Neural crest cell (in vitro differentiated cells): ENCODE results near the gene NFATC1. TPM values are rescaled to one million over a fixed set of nuclear protein-coding genes. Genes with fewer than 3 reads are reported as not detected.

Source experiments
- DNase-seq: peaks from one replicate; pipeline ENCODE4 v3.0.0; 2021; ENCODE audit warnings: low read depth, mixed read lengths, low spot score
- H3K27ac Mint-ChIP-seq: one replicate; pipeline ENCODE4 v1.8.0; 2021; ENCODE audit warnings: mild to moderate bottlenecking, mixed read lengths; ENCODE audit not compliant: unreplicated experiment
- H3K27me3 Mint-ChIP-seq: 2 replicates; pipeline ENCODE4 v1.8.0; 2021; ENCODE audit warnings: low read depth, mild to moderate bottlenecking, mixed read lengths
- H3K36me3 Mint-ChIP-seq: 2 replicates; pipeline ENCODE4 v1.8.0; 2021; ENCODE audit warnings: low read depth, mild to moderate bottlenecking, mixed read lengths
- H3K4me1 Mint-ChIP-seq: 2 replicates; pipeline ENCODE4 v1.8.0; 2021; ENCODE audit warnings: mixed read lengths
- H3K4me3 Mint-ChIP-seq: one replicate; pipeline ENCODE4 v1.8.0; 2021; ENCODE audit warnings: mild to moderate bottlenecking, mixed read lengths
- H3K9me3 Mint-ChIP-seq: 2 replicates; pipeline ENCODE4 v1.8.0; 2021; ENCODE audit warnings: mixed read lengths
- total RNA-seq: library from RNA; stranded (reverse); gene quantifications from 2 replicates; pipeline ENCODE4 v1.2.1, GENCODE V29; 2021
- TF ChIP-seq, protein P1 (sequence below): fragments of 200-600 bp; sonication (generic); conservative IDR thresholded peaks from 2 replicates; pipeline ENCODE4 v1.5.0; 2021; ENCODE audit warnings: antibody characterized with exemption, mild to moderate bottlenecking

NFATC1 gene
- total RNA-seq, 1 donor from 2014 or later: 2.4 TPM

DNA sequence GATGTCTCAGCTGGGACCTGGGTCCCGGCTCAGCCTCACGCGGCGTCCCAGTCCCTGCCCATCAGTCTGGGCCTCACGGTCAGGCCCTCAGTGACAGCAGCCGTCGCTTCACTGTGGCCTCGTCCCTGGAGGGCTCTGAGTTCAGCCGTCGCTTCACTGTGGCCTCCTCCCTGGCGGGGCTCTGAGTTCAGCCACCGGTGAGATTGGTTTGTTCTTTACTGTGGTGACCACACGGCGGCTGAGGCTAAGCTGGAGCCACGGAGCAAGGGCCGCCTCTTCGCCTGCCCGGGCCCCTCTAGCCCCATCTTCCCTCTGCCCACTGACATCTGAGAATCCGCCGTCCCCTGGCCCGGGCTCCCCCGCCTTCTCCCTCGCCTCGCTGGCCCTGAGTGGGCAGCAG, 51.2 kb downstream of the NFATC1 start:
- TF ChIP-seq, protein P1, sequence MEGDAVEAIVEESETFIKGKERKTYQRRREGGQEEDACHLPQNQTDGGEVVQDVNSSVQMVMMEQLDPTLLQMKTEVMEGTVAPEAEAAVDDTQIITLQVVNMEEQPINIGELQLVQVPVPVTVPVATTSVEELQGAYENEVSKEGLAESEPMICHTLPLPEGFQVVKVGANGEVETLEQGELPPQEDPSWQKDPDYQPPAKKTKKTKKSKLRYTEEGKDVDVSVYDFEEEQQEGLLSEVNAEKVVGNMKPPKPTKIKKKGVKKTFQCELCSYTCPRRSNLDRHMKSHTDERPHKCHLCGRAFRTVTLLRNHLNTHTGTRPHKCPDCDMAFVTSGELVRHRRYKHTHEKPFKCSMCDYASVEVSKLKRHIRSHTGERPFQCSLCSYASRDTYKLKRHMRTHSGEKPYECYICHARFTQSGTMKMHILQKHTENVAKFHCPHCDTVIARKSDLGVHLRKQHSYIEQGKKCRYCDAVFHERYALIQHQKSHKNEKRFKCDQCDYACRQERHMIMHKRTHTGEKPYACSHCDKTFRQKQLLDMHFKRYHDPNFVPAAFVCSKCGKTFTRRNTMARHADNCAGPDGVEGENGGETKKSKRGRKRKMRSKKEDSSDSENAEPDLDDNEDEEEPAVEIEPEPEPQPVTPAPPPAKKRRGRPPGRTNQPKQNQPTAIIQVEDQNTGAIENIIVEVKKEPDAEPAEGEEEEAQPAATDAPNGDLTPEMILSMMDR: no peak
- no peaks in the 10 kb centered on the region for H3K9me3 Mint-ChIP-seq
- H3K4me1 Mint-ChIP-seq: peaks cover 5% of the 10 kb centered on the region
- DNase-seq: no peak
- H3K27me3 Mint-ChIP-seq: no peaks in the 10 kb centered on the region
- no peaks in the 10 kb centered on the region for H3K36me3 Mint-ChIP-seq
- no peak overlapping the region for H3K4me3 Mint-ChIP-seq
- H3K27ac Mint-ChIP-seq: no peak overlapping the region

- Mint-ChIP-seq H3K4me3 (no peak overlapping the region), H3K4me1 (peaks cover 5% of the 10 kb centered on the region), H3K9me3 (no peaks in the 10 kb centered on the region), H3K27me3 (no peaks in the 10 kb centered on the region), H3K27ac (no peak overlapping the region), H3K36me3 (no peaks in the 10 kb centered on the region)
- no peak for DNase-seq
- TF ChIP-seq, protein P1: no peak
Measured at GRCh38 chr18:79447703-79448367, 52.1 kb downstream of the NFATC1 start.

DNA sequence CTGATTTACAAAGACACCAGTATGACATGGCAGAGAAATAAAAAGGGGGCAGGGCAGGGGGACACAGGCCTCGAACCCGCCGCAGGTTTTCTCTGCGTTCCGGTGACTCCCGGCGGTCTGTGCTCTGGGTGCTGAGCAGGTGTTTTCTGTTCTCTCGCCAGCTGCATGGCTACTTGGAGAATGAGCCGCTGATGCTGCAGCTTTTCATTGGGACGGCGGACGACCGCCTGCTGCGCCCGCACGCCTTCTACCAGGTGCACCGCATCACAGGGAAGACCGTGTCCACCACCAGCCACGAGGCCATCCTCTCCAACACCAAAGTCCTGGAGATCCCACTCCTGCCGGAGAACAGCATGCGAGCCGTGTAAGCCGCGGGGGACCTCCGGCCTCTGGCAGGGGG, 52.9 kb downstream of the NFATC1 start:
- Mint-ChIP-seq H3K4me1 (peaks cover 5% of the 10 kb centered on the region), H3K4me3 (no peak overlapping the region), H3K27ac (no peak overlapping the region), H3K9me3 (no peaks in the 10 kb centered on the region), H3K36me3 (no peaks in the 10 kb centered on the region), H3K27me3 (no peaks in the 10 kb centered on the region)
- DNase-seq: no peak
- TF ChIP-seq, protein P1: no peak

GRCh38 chr18:79449551-79450288, 54.0 kb downstream of the NFATC1 start:
- H3K36me3 Mint-ChIP-seq: no peaks in the 10 kb centered on the region

GRCh38 chr18:79450289-79451080, 54.8 kb downstream of the NFATC1 start:
- Mint-ChIP-seq H3K27ac (no peak overlapping the region), H3K4me1 (peaks cover 5% of the 10 kb centered on the region), H3K9me3 (no peaks in the 10 kb centered on the region), H3K36me3 (no peaks in the 10 kb centered on the region), H3K27me3 (no peaks in the 10 kb centered on the region), H3K4me3 (no peak overlapping the region)
- TF ChIP-seq, protein P1: no peak
- DNase-seq: no peak

More at GRCh38 chr18:79449551-79450288, 54.0 kb downstream of the NFATC1 start:
- Mint-ChIP-seq H3K27me3 (no peaks in the 10 kb centered on the region), H3K27ac (no peak overlapping the region), H3K4me1 (peaks cover 5% of the 10 kb centered on the region), H3K9me3 (no peaks in the 10 kb centered on the region), H3K4me3 (no peak overlapping the region)
- DNase-seq: no peak
- TF ChIP-seq, protein P1: no peak
